ENCODE measurements around the gene BCL7C. TPM values are rescaled to one million over a fixed set of nuclear protein-coding genes. Genes with fewer than 3 reads are reported as not detected.
A peak's percentile ranks its signal among the peaks of the same experiment; 100 is the strongest.

BCL7C gene
- total RNA-seq, 1 donor from 2014 or later, result 35.0 TPM

DNA sequence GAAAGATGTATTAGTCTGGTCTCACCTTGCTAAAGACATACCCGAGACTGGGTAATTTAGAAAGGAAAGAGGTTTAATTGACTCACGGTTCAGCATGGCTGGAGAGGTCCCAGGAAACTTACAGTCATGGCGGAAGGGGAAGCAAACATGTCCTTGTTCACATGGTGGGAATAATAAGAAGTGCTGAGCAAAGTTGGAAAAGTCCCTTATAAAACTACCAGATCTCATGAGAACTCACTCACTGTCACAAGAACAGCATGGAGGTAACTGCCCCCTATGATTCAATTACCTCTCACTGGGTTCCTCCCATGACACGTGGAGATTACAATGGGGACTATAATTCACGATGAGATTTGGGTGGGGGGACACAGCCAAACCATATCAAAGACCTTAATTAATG, 53.3 kb downstream of the BCL7C start:
- H3K36me3 Mint-ChIP-seq, result no peaks in the 10 kb centered on the region
- H3K9me3 Mint-ChIP-seq, result no peaks in the 10 kb centered on the region
- H3K4me3 Mint-ChIP-seq, result no peak overlapping the region
- TF ChIP-seq, protein P1, sequence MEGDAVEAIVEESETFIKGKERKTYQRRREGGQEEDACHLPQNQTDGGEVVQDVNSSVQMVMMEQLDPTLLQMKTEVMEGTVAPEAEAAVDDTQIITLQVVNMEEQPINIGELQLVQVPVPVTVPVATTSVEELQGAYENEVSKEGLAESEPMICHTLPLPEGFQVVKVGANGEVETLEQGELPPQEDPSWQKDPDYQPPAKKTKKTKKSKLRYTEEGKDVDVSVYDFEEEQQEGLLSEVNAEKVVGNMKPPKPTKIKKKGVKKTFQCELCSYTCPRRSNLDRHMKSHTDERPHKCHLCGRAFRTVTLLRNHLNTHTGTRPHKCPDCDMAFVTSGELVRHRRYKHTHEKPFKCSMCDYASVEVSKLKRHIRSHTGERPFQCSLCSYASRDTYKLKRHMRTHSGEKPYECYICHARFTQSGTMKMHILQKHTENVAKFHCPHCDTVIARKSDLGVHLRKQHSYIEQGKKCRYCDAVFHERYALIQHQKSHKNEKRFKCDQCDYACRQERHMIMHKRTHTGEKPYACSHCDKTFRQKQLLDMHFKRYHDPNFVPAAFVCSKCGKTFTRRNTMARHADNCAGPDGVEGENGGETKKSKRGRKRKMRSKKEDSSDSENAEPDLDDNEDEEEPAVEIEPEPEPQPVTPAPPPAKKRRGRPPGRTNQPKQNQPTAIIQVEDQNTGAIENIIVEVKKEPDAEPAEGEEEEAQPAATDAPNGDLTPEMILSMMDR (conservative IDR thresholded peaks at IDR 0.05), result no peak
- no peak overlapping the region for H3K27ac Mint-ChIP-seq
- H3K27me3 Mint-ChIP-seq, result no peaks in the 10 kb centered on the region
- H3K4me1 Mint-ChIP-seq (ENCODE audit: unreplicated experiment), result peaks cover 17% of the 10 kb centered on the region
- DNase-seq (ENCODE audit: extremely low spot score, unreplicated experiment), result no peak

GRCh38 chr16:30839523-30840227, 54.2 kb downstream of the BCL7C start:
- H3K36me3 Mint-ChIP-seq, result no peaks in the 10 kb centered on the region
- no peaks in the 10 kb centered on the region for H3K9me3 Mint-ChIP-seq
- DNase-seq (ENCODE audit: extremely low spot score, unreplicated experiment), result no peak
- peak overlapping the region; percentile 39 for H3K27ac Mint-ChIP-seq
- TF ChIP-seq, protein P1 (conservative IDR thresholded peaks at IDR 0.05), result no peak
- H3K27me3 Mint-ChIP-seq, result no peaks in the 10 kb centered on the region
- H3K4me1 Mint-ChIP-seq (ENCODE audit: unreplicated experiment), result peaks cover 10% of the 10 kb centered on the region
- no peak overlapping the region for H3K4me3 Mint-ChIP-seq

DNA sequence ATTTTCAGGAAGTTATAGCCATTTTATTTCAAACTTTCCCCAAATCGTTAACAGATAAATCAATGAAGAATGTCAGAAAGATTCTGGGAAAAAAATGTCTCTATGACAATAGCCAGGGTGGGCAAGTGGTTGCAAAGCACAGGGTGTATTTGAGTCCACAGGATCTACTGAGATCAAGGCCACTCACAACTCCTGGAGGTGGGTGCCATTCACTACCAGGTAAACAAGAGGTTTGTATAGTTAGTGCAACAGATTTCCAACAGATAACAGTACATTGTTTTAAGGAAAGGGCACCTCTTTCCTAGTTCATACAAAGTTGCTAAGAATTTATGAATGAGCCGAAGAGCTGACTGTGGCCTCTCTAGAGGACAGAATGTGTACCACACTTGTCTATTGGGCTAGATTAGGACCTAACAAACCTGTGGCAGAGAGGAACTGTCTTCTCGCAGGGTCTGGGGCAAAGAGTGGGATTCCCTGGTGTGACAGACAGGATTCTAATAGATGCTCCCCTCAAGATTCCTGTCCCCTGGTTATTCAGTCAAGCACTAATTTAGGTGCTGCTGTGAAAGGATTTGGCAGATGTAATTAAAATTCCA, 54.9 kb downstream of the BCL7C start:
- no peak for DNase-seq (ENCODE audit: extremely low spot score, unreplicated experiment)
- H3K4me1 Mint-ChIP-seq (ENCODE audit: unreplicated experiment), result peaks cover 7% of the 10 kb centered on the region
- TF ChIP-seq, protein P1 (conservative IDR thresholded peaks at IDR 0.05), result peak; percentile 23

DNA sequence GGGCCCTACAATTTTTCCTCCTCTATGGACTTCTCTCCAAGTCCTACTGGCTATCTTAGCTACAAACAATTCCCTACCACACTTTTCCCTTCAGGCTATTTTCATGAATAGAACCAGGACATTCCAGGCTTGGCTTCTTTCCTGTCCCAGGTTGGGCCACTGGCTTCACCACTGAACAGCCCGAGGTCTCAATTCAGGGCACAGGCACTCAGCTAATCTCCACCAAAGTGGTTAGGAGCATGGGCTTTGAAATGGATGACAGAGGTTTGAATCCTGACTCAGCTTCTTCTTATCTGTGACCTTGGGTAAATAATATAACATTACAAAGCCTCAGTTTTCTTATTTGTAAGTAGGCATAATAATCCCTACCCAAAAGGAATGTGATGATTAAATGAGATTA, 56.0 kb downstream of the BCL7C start:
- TF ChIP-seq, protein P1 (conservative IDR thresholded peaks at IDR 0.05), result no peak
- Mint-ChIP-seq H3K9me3 (no peaks in the 10 kb centered on the region), H3K4me1 (ENCODE audit: unreplicated experiment) (peaks cover 7% of the 10 kb centered on the region)

More for the DNA sequence above, 54.9 kb downstream of the BCL7C start:
- Mint-ChIP-seq H3K9me3 (no peaks in the 10 kb centered on the region), H3K36me3 (no peaks in the 10 kb centered on the region), H3K27ac (no peak overlapping the region), H3K4me3 (no peak overlapping the region), H3K27me3 (no peaks in the 10 kb centered on the region)

More for the DNA sequence above, 56.0 kb downstream of the BCL7C start:
- Mint-ChIP-seq H3K36me3 (no peaks in the 10 kb centered on the region), H3K4me3 (no peak overlapping the region), H3K27ac (no peak overlapping the region), H3K27me3 (no peaks in the 10 kb centered on the region)
- no peak for DNase-seq (ENCODE audit: extremely low spot score, unreplicated experiment)

Small RNAs within 50 kb of the gene (microRNA-seq; reads per million reads assigned to microRNA genes)
- gene MIR4519, result not detected
- not detected for gene MIR762

Other genes starting within 250 kb of the BCL7C start
- 41.1 and 45.0 TPM in 2 replicates for gene PRR14, start 243.1 kb downstream of the BCL7C start, total RNA-seq (ENCODE audit: low replicate concordance)
- 77.3 and 78.2 TPM in 2 replicates for gene FBRS, start 235.6 kb downstream of the BCL7C start, total RNA-seq (ENCODE audit: low replicate concordance)
- 62.8 and 73.5 TPM in 2 replicates for gene SRCAP, start 194.9 kb downstream of the BCL7C start, total RNA-seq (ENCODE audit: low replicate concordance)
- 41.5 and 42.4 TPM in 2 replicates for gene PHKG2, start 145.7 kb downstream of the BCL7C start, total RNA-seq (ENCODE audit: low replicate concordance)
- gene CFAP119, start 132.0 kb downstream of the BCL7C start, total RNA-seq (ENCODE audit: low replicate concordance), result 14.2 and 15.0 TPM in 2 replicates
- gene RNF40, start 131.8 kb downstream of the BCL7C start, total RNA-seq (ENCODE audit: low replicate concordance), result 107 and 131 TPM in 2 replicates
- gene ZNF629, start 106.9 kb downstream of the BCL7C start, total RNA-seq (ENCODE audit: low replicate concordance), result 26.9 and 35.5 TPM in 2 replicates
- 2.5 and 3.1 TPM in 2 replicates for gene CTF1, start 2.5 kb upstream of the BCL7C start, total RNA-seq (ENCODE audit: low replicate concordance)
- gene FBXL19, start 29.5 kb upstream of the BCL7C start, total RNA-seq (ENCODE audit: low replicate concordance), result 29.0 and 46.4 TPM in 2 replicates
- gene ORAI3, start 55.0 kb upstream of the BCL7C start, total RNA-seq (ENCODE audit: low replicate concordance), result 18.7 and 19.4 TPM in 2 replicates
- gene SETD1A, start 63.7 kb upstream of the BCL7C start, total RNA-seq (ENCODE audit: low replicate concordance), result 19.3 and 25.0 TPM in 2 replicates
- 5.8 and 6.9 TPM in 2 replicates for gene HSD3B7, start 91.1 kb upstream of the BCL7C start, total RNA-seq (ENCODE audit: low replicate concordance)
- gene STX1B, start 116.6 kb upstream of the BCL7C start, total RNA-seq (ENCODE audit: low replicate concordance), result 1.0 and 9.9 TPM in 2 replicates
- 35.3 and 38.5 TPM in 2 replicates for gene STX4, start 139.5 kb upstream of the BCL7C start, total RNA-seq (ENCODE audit: low replicate concordance)
- 10.5 and 13.4 TPM in 2 replicates for gene ZNF668, start 180.2 kb upstream of the BCL7C start, total RNA-seq (ENCODE audit: low replicate concordance)
- gene ZNF646, start 180.3 kb upstream of the BCL7C start, total RNA-seq (ENCODE audit: low replicate concordance), result 21.0 and 27.2 TPM in 2 replicates
- 3.5 and 5.1 TPM in 2 replicates for gene PRSS53, start 194.9 kb upstream of the BCL7C start, total RNA-seq (ENCODE audit: low replicate concordance)
- 70.1 and 78.9 TPM in 2 replicates for gene VKORC1, start 200.7 kb upstream of the BCL7C start, total RNA-seq (ENCODE audit: low replicate concordance)
- 38.5 and 44.5 TPM in 2 replicates for gene BCKDK, start 214.3 kb upstream of the BCL7C start, total RNA-seq (ENCODE audit: low replicate concordance)
- 54.4 and 70.3 TPM in 2 replicates for gene KAT8, start 223.6 kb upstream of the BCL7C start, total RNA-seq (ENCODE audit: low replicate concordance)
- gene PRSS8, start 241.7 kb upstream of the BCL7C start, total RNA-seq (ENCODE audit: low replicate concordance), result 84.7 and 205 TPM in 2 replicates